Stomach smooth muscle (tissue), 2 donors: ENCODE data around the gene CASP8.

Experiments used
- H3K27ac ChIP-seq: one replicate; pipeline ENCODE4 v1.7.0; 2013; ENCODE audit warnings: mild to moderate bottlenecking, low read length, inconsistent platforms
- H3K27me3 ChIP-seq, 2 donors: one replicate each; pipeline ENCODE4 v1.7.0; 2013; ENCODE audit warnings: low read length in 2 of 2; ENCODE audit not compliant: insufficient read depth in 2 of 2, control insufficient read depth in 1 of 2
- H3K36me3 ChIP-seq, 2 donors: one replicate each; pipeline ENCODE4 v1.7.0; 2013; ENCODE audit warnings: low read length in 2 of 2; ENCODE audit not compliant: control insufficient read depth in 2 of 2, insufficient read depth in 2 of 2
- H3K4me1 ChIP-seq: one replicate; pipeline ENCODE4 v1.7.0; 2013; ENCODE audit warnings: low read length; ENCODE audit not compliant: control insufficient read depth, insufficient read depth
- H3K4me3 ChIP-seq, 2 donors: one replicate each; pipeline ENCODE4 v1.7.0; 2013; ENCODE audit warnings: low read length in 2 of 2
- H3K9ac ChIP-seq, 2 donors: one replicate each; pipeline ENCODE4 v1.7.0; 2013; ENCODE audit warnings: low read length in 2 of 2, mild to moderate bottlenecking in 1 of 2
- H3K9me3 ChIP-seq, 2 donors: one replicate each; pipeline ENCODE4 v1.7.0; 2013; ENCODE audit warnings: low read length in 2 of 2; ENCODE audit not compliant: control insufficient read depth in 2 of 2
- donor health status: healthy.
- donor health status: Pancreatic carcinoma.

The CASP8 gene

GRCh38 chr2:201260302-201260800 is at the start of gene CASP8:
TSS of gene CASP8 (plus strand) at chr2:201260536. CDS start at chr2:201266487, 5,951 bp downstream.
- Histone ChIP-seq H3K9ac (peak within 1 kb of the TSS in 1 of 2 donors; percentile 23), H3K27ac (peak within 1 kb of the TSS; percentile 24), H3K4me1 (peaks cover 4% of the 10 kb centered on the region), H3K36me3 (no peaks in the 10 kb centered on the region), H3K27me3 (no peaks in the 10 kb centered on the region), H3K9me3 (no peaks in the 10 kb centered on the region), H3K4me3 (peak within 1 kb of the TSS in 1 of 2 donors; percentile 95)

GRCh38 chr2:201215963-201216362 is 44.4 kb upstream of the CASP8 start:
- Histone ChIP-seq H3K4me1 (no peaks in the 10 kb centered on the region), H3K9me3 (no peaks in the 10 kb centered on the region), H3K36me3 (no peaks in the 10 kb centered on the region), H3K9ac (no peak overlapping the region), H3K27ac (no peak overlapping the region), H3K4me3 (no peak overlapping the region), H3K27me3 (no peaks in the 10 kb centered on the region)

GRCh38 chr2:201216918-201217317 is 43.4 kb upstream of the CASP8 start:
- Histone ChIP-seq H3K36me3 (no peaks in the 10 kb centered on the region), H3K4me3 (no peak overlapping the region), H3K9ac (no peak overlapping the region), H3K27ac (no peak overlapping the region), H3K27me3 (no peaks in the 10 kb centered on the region), H3K9me3 (no peaks in the 10 kb centered on the region), H3K4me1 (no peaks in the 10 kb centered on the region)

GRCh38 chr2:201218780-201219179 is 41.6 kb upstream of the CASP8 start:
- Histone ChIP-seq H3K27ac (no peak overlapping the region), H3K9ac (no peak overlapping the region), H3K4me1 (no peaks in the 10 kb centered on the region), H3K27me3 (no peaks in the 10 kb centered on the region), H3K4me3 (no peak overlapping the region), H3K9me3 (no peaks in the 10 kb centered on the region), H3K36me3 (no peaks in the 10 kb centered on the region)

GRCh38 chr2:201219328-201220096 is 40.8 kb upstream of the CASP8 start:
- Histone ChIP-seq H3K9ac (no peak overlapping the region), H3K27me3 (no peaks in the 10 kb centered on the region), H3K9me3 (no peaks in the 10 kb centered on the region), H3K27ac (no peak overlapping the region), H3K36me3 (no peaks in the 10 kb centered on the region), H3K4me3 (no peak overlapping the region), H3K4me1 (no peaks in the 10 kb centered on the region)

GRCh38 chr2:201220102-201220570 is 40.2 kb upstream of the CASP8 start:
- Histone ChIP-seq H3K4me3 (no peak overlapping the region), H3K36me3 (no peaks in the 10 kb centered on the region), H3K27ac (no peak overlapping the region), H3K4me1 (no peaks in the 10 kb centered on the region), H3K9ac (no peak overlapping the region), H3K27me3 (no peaks in the 10 kb centered on the region), H3K9me3 (no peaks in the 10 kb centered on the region)

- Histone ChIP-seq H3K4me3 (no peak overlapping the region), H3K36me3 (no peaks in the 10 kb centered on the region), H3K4me1 (no peaks in the 10 kb centered on the region), H3K27me3 (no peaks in the 10 kb centered on the region), H3K9ac (no peak overlapping the region), H3K9me3 (no peaks in the 10 kb centered on the region), H3K27ac (no peak overlapping the region)
Measured at GRCh38 chr2:201223089-201224073, 37.0 kb upstream of the CASP8 start.

GRCh38 chr2:201228271-201228911 is 31.9 kb upstream of the CASP8 start:
- H3K27ac ChIP-seq, result no peak overlapping the region
- H3K9ac ChIP-seq, result no peak overlapping the region
- no peaks in the 10 kb centered on the region for H3K36me3 ChIP-seq
- H3K27me3 ChIP-seq, result no peaks in the 10 kb centered on the region
- H3K4me3 ChIP-seq, result no peak overlapping the region
- H3K4me1 ChIP-seq, result no peaks in the 10 kb centered on the region
- H3K9me3 ChIP-seq, result no peaks in the 10 kb centered on the region

- Histone ChIP-seq H3K27ac (no peak overlapping the region), H3K27me3 (no peaks in the 10 kb centered on the region), H3K36me3 (no peaks in the 10 kb centered on the region), H3K4me1 (no peaks in the 10 kb centered on the region), H3K9ac (no peak overlapping the region), H3K9me3 (no peaks in the 10 kb centered on the region), H3K4me3 (no peak overlapping the region)
Measured at GRCh38 chr2:201228912-201229290, 31.4 kb upstream of the CASP8 start.

GRCh38 chr2:201231781-201232466 is 28.4 kb upstream of the CASP8 start:
- no peaks in the 10 kb centered on the region for H3K27me3 ChIP-seq
- peaks cover 7% of the 10 kb centered on the region for H3K4me1 ChIP-seq
- H3K27ac ChIP-seq, result no peak overlapping the region
- no peak overlapping the region for H3K4me3 ChIP-seq
- H3K36me3 ChIP-seq, result no peaks in the 10 kb centered on the region
- H3K9ac ChIP-seq, result no peak overlapping the region
- H3K9me3 ChIP-seq, result no peaks in the 10 kb centered on the region
